Measurements from ENCODE around the gene AUTS2. TPM values are rescaled to one million over a fixed set of nuclear protein-coding genes. Genes with fewer than 3 reads are reported as not detected.

Gene AUTS2
- total and polyA plus RNA-seq, 4 donors = 4.9 to 24.4 (median 7.0) TPM

GRCh38 chr7:70591643-70592042 is 993.4 kb downstream of the AUTS2 start:
- H3K4me1 ChIP-seq (ENCODE audit: control insufficient read depth in 4 of 4, insufficient read depth in 4 of 4, low read length in 3 of 4) = peaks cover 16 to 79% (median 64%) of the 10 kb centered on the region in 4 donors
- no peaks in the 10 kb centered on the region for H3K27me3 ChIP-seq (ENCODE audit: control insufficient read depth in 4 of 4, insufficient read depth in 4 of 4, low read length in 3 of 4)
- H3K9ac ChIP-seq (ENCODE audit: low read depth in 1 of 2, low read length in 2 of 2) = no peak overlapping the region
- 73% methylated on average over 8 of the region's 8 CpGs for WGBS
- H3K4me3 ChIP-seq (ENCODE audit: low read depth in 1 of 3, low read length in 3 of 3) = no peak overlapping the region
- no peaks in the 10 kb centered on the region for H3K9me3 ChIP-seq (ENCODE audit: control insufficient read depth in 4 of 4, low read length in 3 of 4)
- TF ChIP-seq, protein P1, sequence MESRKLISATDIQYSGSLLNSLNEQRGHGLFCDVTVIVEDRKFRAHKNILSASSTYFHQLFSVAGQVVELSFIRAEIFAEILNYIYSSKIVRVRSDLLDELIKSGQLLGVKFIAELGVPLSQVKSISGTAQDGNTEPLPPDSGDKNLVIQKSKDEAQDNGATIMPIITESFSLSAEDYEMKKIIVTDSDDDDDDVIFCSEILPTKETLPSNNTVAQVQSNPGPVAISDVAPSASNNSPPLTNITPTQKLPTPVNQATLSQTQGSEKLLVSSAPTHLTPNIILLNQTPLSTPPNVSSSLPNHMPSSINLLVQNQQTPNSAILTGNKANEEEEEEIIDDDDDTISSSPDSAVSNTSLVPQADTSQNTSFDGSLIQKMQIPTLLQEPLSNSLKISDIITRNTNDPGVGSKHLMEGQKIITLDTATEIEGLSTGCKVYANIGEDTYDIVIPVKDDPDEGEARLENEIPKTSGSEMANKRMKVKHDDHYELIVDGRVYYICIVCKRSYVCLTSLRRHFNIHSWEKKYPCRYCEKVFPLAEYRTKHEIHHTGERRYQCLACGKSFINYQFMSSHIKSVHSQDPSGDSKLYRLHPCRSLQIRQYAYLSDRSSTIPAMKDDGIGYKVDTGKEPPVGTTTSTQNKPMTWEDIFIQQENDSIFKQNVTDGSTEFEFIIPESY (IDR thresholded peaks at IDR 0.05) = no peak
- TF ChIP-seq REST (IDR thresholded peaks at IDR 0.05) (no peak), RAD21 (IDR thresholded peaks at IDR 0.05) (no peak), HNF4A (conservative IDR thresholded peaks at IDR 0.05) (no peak), MAX (IDR thresholded peaks at IDR 0.05) (no peak), NR2F2 (IDR thresholded peaks at IDR 0.05) (no peak), HNF4G (IDR thresholded peaks at IDR 0.05) (no peak), TAF1 (conservative IDR thresholded peaks at IDR 0.05) (no peak), EGR1 (IDR thresholded peaks at IDR 0.05; ENCODE audit: low read depth in 2 of 2) (no peak), JUND (IDR thresholded peaks at IDR 0.05) (no peak), FOXA2 (IDR thresholded peaks at IDR 0.05) (no peak), CTCF (IDR thresholded peaks at IDR 0.05; ENCODE audit: low read depth, low read length, missing input control) (no peak), GABPA (IDR thresholded peaks at IDR 0.05 in 1 of 2, conservative IDR thresholded peaks at IDR 0.05 in 1 of 2) (no peak), SP1 (IDR thresholded peaks at IDR 0.05) (no peak), YY1 (IDR thresholded peaks at IDR 0.05) (no peak), FOXA1 (IDR thresholded peaks at IDR 0.05) (no peak), ATF3 (IDR thresholded peaks at IDR 0.05) (no peak), RXRA (IDR thresholded peaks at IDR 0.05) (no peak)
- no peaks in the 10 kb centered on the region for H3K36me3 ChIP-seq (ENCODE audit: control insufficient read depth in 4 of 4, insufficient read depth in 3 of 4, low read depth in 1 of 4, low read length in 3 of 4)
- no peak overlapping the region for H3K27ac ChIP-seq (ENCODE audit: low read depth in 1 of 2, low read length in 2 of 2)
- DNase-seq (ENCODE audit: low spot score) = no peak
